Astrocyte (in vitro differentiated cells and primary cell): Measurements from ENCODE around the gene PDK1.

ENCODE experiments used
- CTCF ChIP-seq: IDR thresholded peaks from 2 replicates; pipeline ENCODE4 v1.5.1; 2011; ENCODE audit warnings: low read depth, mild to moderate bottlenecking, inconsistent platforms, low read length, moderate library complexity; ENCODE audit not compliant: insufficient read depth
- EZH2 ChIP-seq: IDR thresholded peaks from 2 replicates; pipeline ENCODE4 v1.6.1; 2012; ENCODE audit warnings: mild to moderate bottlenecking, low read length, inconsistent platforms; ENCODE audit not compliant: insufficient read depth

- no peak for TF ChIP-seq CTCF
- no peak for TF ChIP-seq EZH2
Observed at GRCh38 chr2:172624996-172625395, 69.1 kb downstream of the PDK1 start.
